NCI-H2196 (cell line): ENCODE data around the gene ADAMTS15.

Experiments
- DNase-seq: peaks from one replicate; lab custom pipeline; 2025; ENCODE audit not compliant: unreplicated experiment; lab: John Stamatoyannopoulos, UW

ADAMTS15 gene

GRCh38 chr11:130418210-130418609 is 30.2 kb upstream of the ADAMTS15 start:
- no peak for DNase-seq

- no peak for DNase-seq
These were observed 29.7 kb upstream of the ADAMTS15 start for GRCh38 chr11:130418756-130419155.

GRCh38 chr11:130420478-130421198 is 27.8 kb upstream of the ADAMTS15 start:
- DNase-seq = no peak

GRCh38 chr11:130421199-130421585 is 27.3 kb upstream of the ADAMTS15 start:
- no peak for DNase-seq

GRCh38 chr11:130421697-130422096 is 26.7 kb upstream of the ADAMTS15 start:
- DNase-seq = no peak

- DNase-seq = no peak
These were observed 26.0 kb upstream of the ADAMTS15 start for GRCh38 chr11:130422251-130422995.

- no peak for DNase-seq
These were observed 24.8 kb upstream of the ADAMTS15 start for GRCh38 chr11:130423541-130424142.

- DNase-seq = no peak
These were observed 23.8 kb upstream of the ADAMTS15 start for GRCh38 chr11:130424613-130425140.

GRCh38 chr11:130425156-130425555 is 23.3 kb upstream of the ADAMTS15 start:
- DNase-seq = no peak

- no peak for DNase-seq
These were observed 22.1 kb upstream of the ADAMTS15 start for GRCh38 chr11:130426223-130426836.

GRCh38 chr11:130426837-130427341 is 21.6 kb upstream of the ADAMTS15 start:
- DNase-seq = peak; percentile 38

GRCh38 chr11:130427581-130428315 is 20.7 kb upstream of the ADAMTS15 start:
- DNase-seq = peak; percentile 20

GRCh38 chr11:130428316-130429119 is 19.9 kb upstream of the ADAMTS15 start, which contains the start of gene ADAMTS8:
TSS of gene ADAMTS8 (minus strand) at chr11:130428609. CDS start at chr11:130428286, 323 bp downstream.
- no peak for DNase-seq

GRCh38 chr11:130429120-130429681 is 19.2 kb upstream of the ADAMTS15 start:
- DNase-seq = no peak

- DNase-seq = no peak
These were observed 18.5 kb upstream of the ADAMTS15 start for GRCh38 chr11:130429983-130430382.

GRCh38 chr11:130431331-130431773 is 17.1 kb upstream of the ADAMTS15 start:
- DNase-seq = peak; percentile 78

GRCh38 chr11:130431801-130432200 is 16.6 kb upstream of the ADAMTS15 start:
- DNase-seq = no peak

GRCh38 chr11:130433357-130433756 is 15.1 kb upstream of the ADAMTS15 start:
- DNase-seq = no peak
